Right lobe of liver (tissue), 6 donors: ENCODE results near the gene TOMM5. TPM values are rescaled to one million over a fixed set of nuclear protein-coding genes. Genes with fewer than 3 reads are reported as not detected.
"Not testable (repeated sequence)": the region's sequence is repeated elsewhere in the genome, so short reads cannot be mapped to it uniquely, and the experiment has no call there.

Experiments
- ATAC-seq, 4 donors: fragments of 200-7000 bp; cut with Tn5 transposase; one replicate each; pipeline ENCODE4 v1.9.1; 2020; ENCODE audit warnings: mild to moderate bottlenecking in 4 of 4, moderate library complexity in 4 of 4
- DNase-seq, 3 donors: peaks; one replicate each; pipeline ENCODE4 v3.0.0-alpha.2; 2020
- H3K27ac ChIP-seq, 3 donors: fragments of 200-600 bp; one replicate each; pipeline ENCODE4 v1.8.0; 2022
- H3K27me3 ChIP-seq, 2 donors: fragments of 200-600 bp; one replicate each; pipeline ENCODE4 v1.8.0; 2022
- H3K36me3 ChIP-seq, 4 donors: fragments of 200-600 bp; sonication (generic) in 1 of 4; one replicate each; pipeline versions ENCODE4 v1.5.1 to v1.8.0; 2017 to 2022; ENCODE audit warnings: control low read depth in 1 of 4
- H3K4me1 ChIP-seq, 4 donors: fragments of 200-600 bp; sonication (generic) in 1 of 4; one replicate each; pipeline versions ENCODE4 v1.5.1 to v1.8.0; 2017 to 2022; ENCODE audit warnings: control low read depth in 1 of 4
- H3K4me3 ChIP-seq, 3 donors: fragments of 200-600 bp; one replicate each; pipeline ENCODE4 v1.8.0; 2022
- H3K9me3 ChIP-seq, 4 donors: fragments of 200-600 bp; sonication (generic) in 1 of 4; one replicate each; pipeline versions ENCODE4 v1.5.1 to v1.8.0; 2017 to 2022; ENCODE audit warnings: control low read depth in 1 of 4
- CTCF ChIP-seq, 4 donors: fragments of 200-600 bp in 3 of 4; fragments of 450-650 bp in 1 of 4; IDR thresholded peaks; one replicate each; pipeline versions ENCODE4 v1.5.1 to v1.8.0; 2016 to 2022; ENCODE audit warnings: antibody characterized with exemption in 4 of 4, mild to moderate bottlenecking in 2 of 4
- POLR2A ChIP-seq: fragments of 450-650 bp; IDR thresholded peaks from one replicate; pipeline ENCODE4 v1.6.1; 2017; ENCODE audit warnings: antibody characterized with exemption, mild to moderate bottlenecking
- WGBS: methylation state at CpG from one replicate; pipeline ENCODE4 v1.1.6; 2018; ENCODE audit warnings: low coverage, low lambda C conversion rate; ENCODE audit not compliant: insufficient coverage; ENCODE audit errors: missing lambda C conversion rate; 5-methylcytosine and 5-hydroxymethylcytosine counted together
- intact Hi-C, 2 donors: fragments of 100-400 bp; cut with DNase I; formaldehyde crosslinking; loops; one replicate each; pipeline versions ENCODE4 v1.11.2 to v1.14.1; 2022
- total RNA-seq, 6 experiments: library from RNA; depleted of rRNA in 2 of 6; stranded (reverse); fragments of >200 nt in 2 of 6; fragmentation: NEBNext Ultra II Directional in 3 of 6; extraction: Animal tissue kit (Norgen Biotek cat#: 25700) in 3 of 6; gene quantifications; one replicate each; pipeline versions ENCODE4 v1.1.0 to v1.2.4, GENCODE V29; 2016 to 2023
- donor health status: DM: no; HTN: yes; CAD: no.
- donor health status: DM: no; HTN: no; CAD: no.
- donor health status: DM: no; HTN: no; CAD: no.
- donor health status: DM: no; HTN: yes; CAD: no.
- donor health status: DM: no; HTN: yes; CAD: no.

The TOMM5 gene
- total RNA-seq, 6 experiments from 2014 or later = 30.9 to 58.9 (median 32.9) TPM

GRCh38 chr9:37604296-37604695 is 11.9 kb upstream of the TOMM5 start:
- ATAC-seq (no peak), DNase-seq (no peak)
- TF ChIP-seq CTCF (IDR thresholded peaks at IDR 0.05) (no peak), POLR2A (no peak)
- Histone ChIP-seq H3K4me3 (no peak overlapping the region), H3K27ac (no peak overlapping the region), H3K4me1 (peaks cover 0 to 10% (median 0%) of the 10 kb centered on the region in 4 donors), H3K27me3 (no peaks in the 10 kb centered on the region), H3K9me3 (peaks cover 0 to 3% (median 0%) of the 10 kb centered on the region in 4 donors), H3K36me3 (no peaks in the 10 kb centered on the region)
- intact Hi-C loops = no loop called here
- WGBS = 89% methylated on average over 1 of the region's 1 CpG

GRCh38 chr9:37602817-37603216 is 10.4 kb upstream of the TOMM5 start:
- Histone ChIP-seq H3K4me3 (no peak overlapping the region), H3K36me3 (no peaks in the 10 kb centered on the region), H3K27ac (no peak overlapping the region), H3K9me3 (peaks cover 0 to 3% (median 0%) of the 10 kb centered on the region in 4 donors), H3K4me1 (peaks cover 0 to 10% (median 0%) of the 10 kb centered on the region in 4 donors), H3K27me3 (no peaks in the 10 kb centered on the region)
- intact Hi-C loops = no loop called here
- DNase-seq (peak; percentile 80 to 93 (median 90)), ATAC-seq (peak; percentile 98 to 99 (median 99))
- no peak for TF ChIP-seq CTCF (IDR thresholded peaks at IDR 0.05)
- TF ChIP-seq POLR2A = no peak
- WGBS = 56% methylated on average over 4 of the region's 5 CpGs

- H3K27ac ChIP-seq, ATAC-seq, H3K9me3 ChIP-seq, H3K36me3 ChIP-seq, H3K27me3 ChIP-seq, intact Hi-C loops, DNase-seq, H3K4me3 ChIP-seq, H3K4me1 ChIP-seq: not testable (repeated sequence)
- WGBS = 77% methylated on average over 4 of the region's 4 CpGs
These were observed 9.7 kb upstream of the TOMM5 start for GRCh38 chr9:37602061-37602460.

- Histone ChIP-seq H3K4me3 (no peak overlapping the region), H3K4me1 (peaks cover 0 to 10% (median 0%) of the 10 kb centered on the region in 4 donors), H3K9me3 (no peaks in the 10 kb centered on the region), H3K27me3 (no peaks in the 10 kb centered on the region), H3K36me3 (no peaks in the 10 kb centered on the region), H3K27ac (no peak overlapping the region)
- WGBS = 38% methylated on average over 2 of the region's 2 CpGs
- no peak for TF ChIP-seq POLR2A
- no peak for TF ChIP-seq CTCF (IDR thresholded peaks at IDR 0.05)
- ATAC-seq (no peak), DNase-seq (no peak)
- intact Hi-C loops = no loop called here
These were observed 4.1 kb upstream of the TOMM5 start for GRCh38 chr9:37596504-37596903.

- no peak overlapping the region for H3K4me3 ChIP-seq
- no peak for ATAC-seq
- H3K9me3 ChIP-seq = no peaks in the 10 kb centered on the region
- no peaks in the 10 kb centered on the region for H3K36me3 ChIP-seq
- peaks cover 0 to 21% (median 0%) of the 10 kb centered on the region in 4 donors for H3K4me1 ChIP-seq
- TF ChIP-seq CTCF (IDR thresholded peaks at IDR 0.05) (no peak), POLR2A (no peak)
- intact Hi-C loops = no loop called here
- no peak for DNase-seq
- H3K27me3 ChIP-seq = no peaks in the 10 kb centered on the region
- H3K27ac ChIP-seq = no peak overlapping the region
- 74% methylated on average over 6 of the region's 6 CpGs for WGBS
These were observed 1.6 kb upstream of the TOMM5 start for GRCh38 chr9:37593883-37594448.
